ENCODE measurements around the gene COL1A2. TPM values are rescaled to one million over a fixed set of nuclear protein-coding genes. Genes with fewer than 3 reads are reported as not detected.

The COL1A2 gene
- total RNA-seq, 1 donor from 2014 or later = 76.0 TPM

DNA sequence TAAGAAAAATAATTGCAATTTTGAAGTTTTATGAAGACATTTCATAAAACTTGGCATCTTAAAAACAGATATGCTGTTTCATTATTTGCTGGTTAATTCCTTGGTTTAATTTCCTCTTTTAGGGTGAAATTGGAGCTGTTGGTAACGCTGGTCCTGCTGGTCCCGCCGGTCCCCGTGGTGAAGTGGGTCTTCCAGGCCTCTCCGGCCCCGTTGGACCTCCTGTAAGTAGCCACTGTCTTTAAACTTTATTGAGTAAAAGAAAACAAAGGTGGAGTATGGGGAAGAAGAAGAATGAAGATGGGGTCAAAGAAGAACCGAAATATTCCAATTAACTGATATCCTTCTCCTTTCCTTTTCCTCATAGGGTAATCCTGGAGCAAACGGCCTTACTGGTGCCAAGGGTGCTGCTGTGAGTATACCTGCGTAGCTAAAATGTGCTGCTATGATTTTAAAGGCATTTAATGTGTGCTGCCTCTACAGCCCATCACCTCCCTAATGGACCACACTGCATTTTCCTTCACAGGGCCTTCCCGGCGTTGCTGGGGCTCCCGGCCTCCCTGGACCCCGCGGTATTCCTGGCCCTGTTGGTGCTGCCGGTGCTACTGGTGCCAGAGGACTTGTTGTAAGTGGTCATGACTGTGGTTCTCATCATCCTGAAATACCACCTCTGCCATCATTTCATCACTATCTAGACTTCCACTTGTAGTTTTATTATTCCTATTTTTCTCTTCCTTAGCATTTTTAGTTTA lies 14.7 kb downstream of the COL1A2 start:
- no peak for DNase-seq (ENCODE audit: extremely low read depth, low read depth, low spot score)

DNA sequence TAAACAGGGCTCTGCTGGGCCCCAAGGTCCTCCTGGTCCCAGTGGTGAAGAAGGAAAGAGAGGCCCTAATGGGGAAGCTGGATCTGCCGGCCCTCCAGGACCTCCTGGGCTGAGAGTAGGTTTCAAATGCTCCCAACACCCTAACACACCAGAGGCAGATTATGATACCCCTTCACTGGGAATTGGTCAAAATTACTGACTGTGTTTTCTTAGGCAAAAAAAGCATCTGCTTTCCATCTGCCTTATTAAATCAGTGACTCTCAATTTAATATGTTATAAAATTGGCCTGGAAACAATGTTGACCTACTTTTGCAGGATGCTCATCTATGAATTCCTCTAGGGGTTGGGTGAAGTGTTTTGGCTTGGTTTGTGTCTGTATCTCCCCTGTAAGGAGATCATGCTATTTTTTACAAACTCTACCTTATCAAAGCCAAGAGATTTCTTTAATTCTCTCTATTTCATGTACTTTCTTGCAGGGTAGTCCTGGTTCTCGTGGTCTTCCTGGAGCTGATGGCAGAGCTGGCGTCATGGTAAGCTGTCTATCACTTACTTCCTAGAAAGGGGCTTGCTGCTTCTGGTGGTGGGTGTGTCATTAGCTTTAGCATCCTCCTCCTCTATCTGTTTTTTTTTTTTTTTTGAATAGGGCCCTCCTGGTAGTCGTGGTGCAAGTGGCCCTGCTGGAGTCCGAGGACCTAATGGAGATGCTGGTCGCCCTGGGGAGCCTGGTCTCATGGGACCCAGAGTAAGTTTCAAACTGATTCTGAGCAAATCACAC lies 15.9 kb downstream of the COL1A2 start:
- no peak for DNase-seq (ENCODE audit: extremely low read depth, low read depth, low spot score)

DNA sequence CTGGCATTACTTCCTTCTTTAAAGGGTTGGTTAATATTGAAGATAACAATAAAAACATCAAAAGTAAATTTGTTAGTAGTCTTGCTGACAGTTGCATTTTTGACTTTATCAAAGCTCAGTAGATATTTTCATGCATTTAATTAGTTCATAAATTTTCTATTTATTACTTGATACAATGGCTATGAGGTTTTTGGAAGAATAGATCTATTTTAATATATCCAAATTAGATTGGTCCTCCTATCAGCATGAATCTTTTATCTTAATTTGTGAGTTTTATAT lies 16.4 kb downstream of the COL1A2 start:
- no peak for DNase-seq (ENCODE audit: extremely low read depth, low read depth, low spot score)

DNA sequence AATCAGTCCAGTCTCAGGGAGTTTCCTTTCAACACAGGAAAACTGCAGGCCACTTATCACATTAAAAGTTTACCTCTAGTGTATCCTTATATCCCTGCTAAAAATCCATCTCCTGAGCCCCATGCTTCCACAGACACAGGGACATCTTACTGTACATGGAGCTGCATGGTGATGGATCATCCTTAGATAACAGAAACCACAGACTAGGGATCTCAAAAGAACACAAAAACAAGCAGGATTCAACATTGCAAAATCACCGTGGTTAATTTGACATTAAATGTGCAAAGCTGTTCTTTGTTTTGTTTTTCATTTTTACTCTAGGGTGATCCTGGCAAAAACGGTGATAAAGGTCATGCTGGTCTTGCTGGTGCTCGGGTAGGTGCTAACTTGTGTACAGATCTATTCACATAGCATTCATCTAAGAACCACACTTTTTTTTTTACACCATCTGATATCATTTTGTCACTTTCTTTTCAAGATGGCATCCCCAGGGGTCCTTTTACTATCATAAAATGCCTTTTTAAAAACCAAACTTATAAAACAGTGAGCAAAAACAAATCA lies 18.1 kb downstream of the COL1A2 start:
- DNase-seq (ENCODE audit: extremely low read depth, low read depth, low spot score) = no peak

DNA sequence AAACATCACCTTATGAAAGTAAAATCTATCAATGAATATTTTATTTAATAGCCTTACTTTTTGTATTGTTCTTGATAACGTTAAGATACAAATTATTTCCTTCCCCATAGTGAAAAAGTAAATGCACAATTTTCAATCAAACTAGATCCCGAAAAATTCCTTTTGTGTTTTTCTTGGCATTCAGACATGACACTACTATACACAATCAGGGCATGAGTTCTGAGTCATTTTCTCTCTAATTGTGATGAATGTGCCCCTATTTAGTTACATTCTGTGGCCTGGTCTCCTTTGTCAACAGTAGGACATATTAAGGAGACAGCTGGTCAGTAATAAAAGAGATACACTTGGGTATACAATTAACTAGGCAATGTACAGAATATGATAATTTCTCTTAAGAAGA lies 19.8 kb downstream of the COL1A2 start:
- no peak for DNase-seq (ENCODE audit: extremely low read depth, low read depth, low spot score)

DNA sequence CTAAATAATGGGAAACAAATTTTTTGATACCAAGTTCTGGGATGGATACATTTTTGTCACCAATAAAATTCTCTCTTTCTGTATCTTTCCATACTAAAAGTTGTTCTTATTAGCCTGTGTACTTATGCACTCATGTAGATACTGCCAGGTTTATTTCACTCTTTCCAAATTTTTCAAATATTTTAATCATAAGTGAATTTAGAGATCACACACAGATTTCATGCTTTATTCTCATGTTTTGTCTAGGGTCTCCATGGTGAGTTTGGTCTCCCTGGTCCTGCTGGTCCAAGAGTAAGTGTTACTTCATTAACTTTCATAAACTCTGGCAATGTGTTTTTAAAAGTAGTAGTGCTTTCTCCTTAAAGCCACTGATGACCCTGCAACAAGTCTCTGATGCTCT lies 20.3 kb downstream of the COL1A2 start:
- DNase-seq (ENCODE audit: extremely low read depth, low read depth, low spot score) = no peak

DNA sequence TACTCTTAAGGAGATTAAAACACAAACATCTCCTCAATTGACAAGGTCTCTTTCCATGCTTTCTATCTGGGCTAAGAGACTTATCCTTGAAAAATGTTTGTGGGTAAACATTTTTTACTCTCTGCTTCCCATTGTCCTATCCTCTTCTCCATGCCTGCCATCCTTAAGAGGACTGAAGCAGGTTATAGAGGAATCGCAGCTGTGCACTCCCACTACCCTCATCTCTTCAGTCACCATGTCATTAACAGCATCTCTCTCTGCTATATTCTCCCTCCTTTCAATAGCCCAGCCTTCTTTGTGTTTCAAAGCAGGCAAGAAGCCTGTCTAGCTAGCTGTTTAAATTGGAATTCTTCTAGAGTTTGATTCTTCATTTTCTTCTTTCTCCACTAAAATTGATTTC lies 22.6 kb downstream of the COL1A2 start:
- DNase-seq (ENCODE audit: extremely low read depth, low read depth, low spot score) = no peak

DNA sequence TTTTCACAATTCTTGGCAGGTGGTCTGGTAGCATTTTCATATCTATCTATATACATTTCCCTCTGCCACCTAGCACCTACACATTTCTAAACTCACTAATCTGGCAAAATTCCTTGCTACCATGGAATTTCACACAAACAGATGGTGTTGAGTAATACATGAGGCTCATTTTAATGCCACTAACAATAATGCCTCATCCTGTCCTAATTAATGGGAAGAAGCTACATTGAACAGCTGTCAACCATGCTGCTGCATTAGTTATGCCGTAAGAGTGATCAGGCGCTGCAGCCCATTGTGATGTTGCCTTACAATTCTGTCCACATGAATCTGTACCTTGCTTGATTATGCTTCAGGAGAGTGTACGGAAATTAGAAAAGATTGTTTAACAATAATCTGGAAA lies 23.2 kb downstream of the COL1A2 start:
- no peak for DNase-seq (ENCODE audit: extremely low read depth, low read depth, low spot score)

DNA sequence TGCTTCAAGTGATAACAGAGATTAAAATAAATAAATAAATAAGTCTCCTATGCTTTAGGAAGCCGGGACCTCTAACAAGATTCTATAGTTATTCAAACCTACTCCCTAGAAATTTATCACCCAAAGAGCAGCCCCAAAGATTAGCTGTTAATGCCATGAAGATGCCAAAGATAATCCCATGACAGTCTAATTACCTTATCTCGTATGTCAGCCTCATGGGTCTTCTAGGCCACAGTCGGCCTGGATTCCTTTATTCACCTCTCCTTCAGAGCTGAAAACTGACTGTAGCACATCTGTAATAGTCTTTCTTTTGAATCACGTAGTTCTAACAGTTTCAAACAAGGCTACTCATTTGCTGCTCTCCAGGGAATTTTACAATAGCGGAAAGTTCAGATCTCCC lies 24.2 kb downstream of the COL1A2 start:
- no peak for DNase-seq (ENCODE audit: extremely low read depth, low read depth, low spot score)

DNA sequence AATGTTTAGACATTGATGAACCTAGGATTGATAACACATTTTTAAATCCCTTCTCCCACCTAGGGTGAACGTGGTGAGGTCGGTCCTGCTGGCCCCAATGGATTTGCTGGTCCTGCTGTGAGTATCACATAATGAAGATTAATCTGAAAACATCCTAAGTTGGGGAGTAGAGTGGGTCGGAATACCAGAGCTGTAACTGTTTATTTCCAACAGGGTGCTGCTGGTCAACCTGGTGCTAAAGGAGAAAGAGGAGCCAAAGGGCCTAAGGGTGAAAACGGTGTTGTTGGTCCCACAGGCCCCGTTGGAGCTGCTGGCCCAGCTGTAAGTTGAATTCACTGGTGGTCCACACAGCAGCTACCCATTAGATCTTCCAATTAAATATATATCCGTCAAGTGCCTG lies 25.6 kb downstream of the COL1A2 start:
- no peak for DNase-seq (ENCODE audit: extremely low read depth, low read depth, low spot score)

DNA sequence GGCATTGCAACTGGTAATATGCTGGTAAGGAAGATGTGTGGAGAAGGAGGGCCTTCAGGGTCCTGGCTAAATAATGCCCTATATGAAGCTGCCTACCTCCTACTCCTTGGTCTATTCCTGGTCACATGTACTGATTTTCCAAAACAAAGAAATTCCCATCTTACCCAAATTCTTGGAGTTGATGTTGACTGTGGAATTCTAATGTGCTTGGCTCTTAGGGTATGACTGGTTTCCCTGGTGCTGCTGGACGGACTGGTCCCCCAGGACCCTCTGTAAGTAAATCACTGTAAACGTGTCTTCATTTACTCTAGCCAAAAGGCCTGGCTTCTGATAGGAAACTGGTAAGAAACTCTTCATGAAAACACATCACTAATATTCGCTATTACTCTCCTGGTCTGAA lies 27.0 kb downstream of the COL1A2 start:
- no peak for DNase-seq (ENCODE audit: extremely low read depth, low read depth, low spot score)

DNA sequence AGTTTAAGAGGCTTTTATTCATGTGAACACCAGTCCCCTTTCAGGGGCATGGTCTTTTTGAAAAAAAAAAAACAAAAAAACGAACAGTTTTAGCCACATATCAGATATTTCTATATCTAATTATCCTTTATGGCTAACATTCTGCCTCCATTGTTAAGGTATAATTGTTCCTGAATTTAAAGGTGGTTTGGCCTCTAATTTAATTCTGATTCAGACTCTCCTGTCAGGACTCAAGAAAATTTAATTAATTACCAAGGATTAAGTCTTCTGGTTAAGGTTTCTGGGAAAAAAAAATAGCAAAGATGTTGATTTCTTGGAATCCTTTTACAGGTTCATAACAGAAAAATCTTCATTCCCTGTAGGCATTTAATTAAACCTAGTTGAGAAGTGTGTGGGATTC lies 27.4 kb downstream of the COL1A2 start:
- DNase-seq (ENCODE audit: extremely low read depth, low read depth, low spot score) = no peak

DNA sequence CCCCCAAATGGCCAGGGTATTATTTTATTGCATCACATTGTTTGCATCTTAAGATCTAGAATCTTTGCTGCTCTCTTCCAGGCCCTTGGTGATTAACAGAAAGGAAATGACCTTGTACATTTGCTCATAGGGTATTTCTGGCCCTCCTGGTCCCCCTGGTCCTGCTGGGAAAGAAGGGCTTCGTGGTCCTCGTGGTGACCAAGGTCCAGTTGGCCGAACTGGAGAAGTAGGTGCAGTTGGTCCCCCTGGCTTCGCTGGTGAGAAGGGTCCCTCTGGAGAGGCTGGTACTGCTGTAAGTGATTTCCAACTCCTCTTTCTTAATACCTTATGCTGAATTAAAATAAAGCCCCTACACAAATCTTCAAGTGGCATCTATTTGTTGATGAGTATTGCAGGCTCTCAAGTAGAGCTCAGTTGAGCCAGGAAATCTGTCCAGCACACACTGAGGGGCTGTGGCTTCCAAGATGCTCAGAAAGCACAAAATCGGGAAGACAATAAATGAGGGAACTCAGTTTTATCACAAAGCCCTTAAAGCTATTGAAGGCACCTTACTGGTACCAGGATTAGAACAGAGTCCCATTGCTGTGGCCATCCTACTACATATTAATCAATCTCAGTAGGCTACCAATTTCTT lies 28.2 kb downstream of the COL1A2 start:
- DNase-seq (ENCODE audit: extremely low read depth, low read depth, low spot score) = no peak

DNA sequence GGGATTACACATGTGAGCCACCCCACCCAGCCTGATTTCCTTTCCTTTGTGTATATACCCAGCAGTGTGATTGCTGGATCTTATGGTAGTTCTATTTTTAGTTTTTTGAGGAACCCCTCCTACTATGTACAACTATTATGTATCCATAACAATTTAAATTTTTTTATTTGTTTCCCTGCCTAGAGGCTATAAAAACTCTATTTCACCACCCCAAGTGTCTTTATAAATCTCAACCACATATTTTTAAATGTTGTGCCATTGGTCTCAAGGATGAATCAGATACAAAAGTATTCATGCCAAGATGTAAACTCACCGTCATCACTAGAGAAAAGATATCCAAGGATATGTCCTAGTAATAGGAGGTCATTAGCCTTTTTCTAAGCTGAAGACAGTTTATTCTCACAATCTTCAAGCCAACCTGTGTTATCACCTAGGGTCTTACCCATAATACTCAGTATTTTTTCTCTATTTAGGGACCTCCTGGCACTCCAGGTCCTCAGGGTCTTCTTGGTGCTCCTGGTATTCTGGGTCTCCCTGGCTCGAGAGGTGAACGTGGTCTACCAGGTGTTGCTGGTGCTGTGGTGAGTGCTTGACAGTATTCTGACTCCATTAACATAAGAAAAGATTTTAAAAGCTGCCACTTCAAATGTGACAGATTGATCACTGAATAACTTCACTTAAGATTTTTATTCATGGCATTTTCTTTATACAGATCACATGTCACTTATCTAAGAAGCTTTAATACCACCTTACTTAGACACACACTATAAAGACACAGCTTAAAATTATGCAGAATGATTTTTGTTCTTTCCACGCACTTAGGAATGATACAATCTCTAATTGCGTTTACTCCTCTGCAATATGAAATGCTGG lies 29.4 kb downstream of the COL1A2 start:
- no peak for DNase-seq (ENCODE audit: extremely low read depth, low read depth, low spot score)

DNA sequence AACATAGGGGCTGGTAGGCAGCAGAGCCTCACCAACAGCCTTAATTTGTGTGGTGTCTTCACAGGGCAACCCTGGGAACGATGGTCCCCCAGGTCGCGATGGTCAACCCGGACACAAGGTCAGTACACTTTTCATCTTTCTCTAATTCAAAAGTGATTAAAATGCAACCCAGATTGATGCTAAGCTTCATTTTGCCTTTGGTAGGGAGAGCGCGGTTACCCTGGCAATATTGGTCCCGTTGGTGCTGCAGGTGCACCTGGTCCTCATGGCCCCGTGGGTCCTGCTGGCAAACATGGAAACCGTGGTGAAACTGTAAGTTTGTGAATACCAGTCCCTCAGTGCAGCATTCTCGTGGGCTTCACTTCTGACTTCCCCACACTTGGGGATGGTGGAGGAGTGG lies 30.9 kb downstream of the COL1A2 start:
- DNase-seq (ENCODE audit: extremely low read depth, low read depth, low spot score) = no peak

DNA sequence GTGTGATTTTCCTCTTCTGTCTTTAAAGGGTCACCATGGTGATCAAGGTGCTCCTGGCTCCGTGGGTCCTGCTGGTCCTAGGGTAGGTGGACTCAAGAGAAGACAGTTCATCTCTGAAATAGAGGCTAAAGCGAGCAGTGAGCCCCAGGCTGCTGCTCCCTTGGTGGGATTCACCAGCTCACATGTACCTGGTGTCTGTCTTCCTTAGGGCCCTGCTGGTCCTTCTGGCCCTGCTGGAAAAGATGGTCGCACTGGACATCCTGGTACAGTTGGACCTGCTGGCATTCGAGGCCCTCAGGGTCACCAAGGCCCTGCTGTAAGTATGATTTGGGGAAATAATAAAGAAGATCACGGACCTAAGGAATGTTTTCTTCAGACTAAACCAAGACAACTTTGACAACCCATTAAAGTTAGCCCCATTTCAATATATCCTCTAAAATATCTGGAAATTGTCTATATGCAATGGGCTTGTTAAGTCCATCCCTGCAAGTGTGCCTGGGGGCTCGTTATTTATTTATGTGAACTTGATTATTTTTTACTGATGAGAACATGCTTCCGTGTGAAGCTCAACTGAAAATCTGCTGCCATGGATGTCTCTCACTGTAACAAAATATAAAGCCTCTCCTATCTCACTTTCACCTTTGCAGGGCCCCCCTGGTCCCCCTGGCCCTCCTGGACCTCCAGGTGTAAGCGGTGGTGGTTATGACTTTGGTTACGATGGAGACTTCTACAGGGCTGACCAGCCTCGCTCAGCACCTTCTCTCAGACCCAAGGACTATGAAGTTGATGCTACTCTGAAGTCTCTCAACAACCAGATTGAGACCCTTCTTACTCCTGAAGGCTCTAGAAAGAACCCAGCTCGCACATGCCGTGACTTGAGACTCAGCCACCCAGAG lies 32.5 kb downstream of the COL1A2 start:
- no peak for DNase-seq (ENCODE audit: extremely low read depth, low read depth, low spot score)

DNA sequence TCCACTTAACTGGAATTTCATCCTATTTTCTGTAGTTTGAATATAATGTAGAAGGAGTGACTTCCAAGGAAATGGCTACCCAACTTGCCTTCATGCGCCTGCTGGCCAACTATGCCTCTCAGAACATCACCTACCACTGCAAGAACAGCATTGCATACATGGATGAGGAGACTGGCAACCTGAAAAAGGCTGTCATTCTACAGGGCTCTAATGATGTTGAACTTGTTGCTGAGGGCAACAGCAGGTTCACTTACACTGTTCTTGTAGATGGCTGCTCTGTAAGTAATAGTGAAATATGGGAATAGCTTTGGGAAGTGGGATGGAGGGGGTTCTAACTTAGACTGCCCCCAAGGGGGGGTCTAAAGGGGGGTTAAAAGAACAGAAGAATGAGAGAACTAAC lies 34.5 kb downstream of the COL1A2 start:
- DNase-seq (ENCODE audit: extremely low read depth, low read depth, low spot score) = no peak

DNA sequence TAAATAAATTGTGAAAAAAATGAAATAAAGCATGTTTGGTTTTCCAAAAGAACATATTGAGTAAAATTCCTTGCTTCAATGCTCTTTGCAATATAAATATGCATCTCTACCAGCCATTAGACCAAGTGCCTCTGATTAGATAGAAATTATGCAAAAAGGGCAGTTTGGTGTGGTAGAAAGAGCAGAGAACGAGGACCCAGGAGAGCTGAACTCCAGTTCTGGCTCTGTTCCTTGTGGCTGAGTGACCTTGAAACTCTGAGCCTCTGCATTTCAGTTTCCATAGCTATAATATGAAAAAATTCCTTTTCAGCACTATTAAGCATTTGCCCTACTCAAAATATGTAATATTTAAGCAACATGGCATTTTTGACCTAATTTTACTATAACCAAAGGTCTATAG lies 36.5 kb downstream of the COL1A2 start:
- no peak for DNase-seq (ENCODE audit: extremely low read depth, low read depth, low spot score)

DNA sequence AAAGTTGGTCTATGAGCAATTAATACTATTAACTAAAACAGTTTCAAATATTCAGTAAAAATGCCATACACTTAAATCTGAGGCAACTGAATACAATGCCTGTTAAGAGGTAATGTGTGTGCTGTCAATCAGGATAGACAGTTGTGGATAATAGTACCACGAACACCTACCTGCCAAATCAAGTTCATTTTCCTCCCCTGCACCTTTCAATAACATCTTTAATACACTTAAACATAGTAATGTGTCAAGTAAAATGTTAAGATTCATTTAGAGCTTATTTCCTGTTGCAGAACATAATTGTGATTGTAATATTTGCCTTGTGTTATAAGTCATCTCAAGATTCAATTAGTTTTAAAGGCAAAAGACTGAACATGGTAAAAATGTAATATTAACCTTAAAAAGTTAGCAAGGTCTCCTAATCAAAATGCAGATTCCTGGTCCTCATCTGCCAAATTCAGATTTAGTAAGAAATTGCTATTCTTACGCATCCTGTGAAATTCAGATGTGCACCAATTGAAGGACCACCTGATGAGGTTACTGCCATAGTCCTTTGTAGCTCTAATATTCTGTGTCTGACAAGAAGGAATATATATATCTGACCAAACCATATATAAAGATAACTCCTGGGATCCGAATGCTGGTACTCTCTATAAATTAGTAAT lies 37.1 kb downstream of the COL1A2 start:
- DNase-seq (ENCODE audit: extremely low read depth, low read depth, low spot score) = no peak
